GM12892 (cell line): ENCODE measurements around the gene GNG14.

ENCODE experiments used
- POLR2A ChIP-seq: IDR thresholded peaks from 2 replicates; pipeline ENCODE4 v1.6.1; 2011; ENCODE audit warnings: low read depth, low read length, control low read depth
- POLR2AphosphoS5 ChIP-seq: IDR thresholded peaks from 2 replicates; pipeline ENCODE4 v1.6.1; 2011; ENCODE audit warnings: low read depth, low read length, control low read depth
- TAF1 ChIP-seq: IDR thresholded peaks from 2 replicates; pipeline ENCODE4 v1.6.1; 2011; ENCODE audit warnings: low read depth, mild to moderate bottlenecking, control low read depth, low read length, borderline replicate concordance

- TF ChIP-seq POLR2A, result no peak
- TF ChIP-seq POLR2AphosphoS5, result no peak
- TF ChIP-seq TAF1, result no peak
These were observed 18.9 kb upstream of the GNG14 start for GRCh38 chr19:12668932-12669269.
